ENCODE measurements around the gene M1AP.

DNA sequence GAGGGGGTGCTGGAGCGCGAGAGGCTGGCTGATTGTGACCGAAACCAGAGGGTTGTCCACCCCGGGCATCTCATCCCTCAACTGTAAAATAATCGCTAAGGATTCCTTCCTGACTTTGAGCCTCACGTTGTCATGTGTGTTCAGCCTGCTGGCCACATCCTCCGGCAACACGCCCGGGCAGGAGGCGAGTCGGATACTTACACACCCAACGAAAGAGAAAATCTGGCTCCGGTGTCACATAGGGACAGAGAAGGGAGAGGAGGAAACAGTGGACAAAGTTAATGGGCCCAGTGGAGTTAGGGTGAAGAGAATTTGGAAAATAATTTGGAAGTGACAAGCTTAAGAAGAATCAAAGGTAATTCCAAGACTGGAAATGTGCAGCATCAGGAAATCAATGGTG lies 131.5 kb downstream of the M1AP start:
- TF ChIP-seq, protein P1, sequence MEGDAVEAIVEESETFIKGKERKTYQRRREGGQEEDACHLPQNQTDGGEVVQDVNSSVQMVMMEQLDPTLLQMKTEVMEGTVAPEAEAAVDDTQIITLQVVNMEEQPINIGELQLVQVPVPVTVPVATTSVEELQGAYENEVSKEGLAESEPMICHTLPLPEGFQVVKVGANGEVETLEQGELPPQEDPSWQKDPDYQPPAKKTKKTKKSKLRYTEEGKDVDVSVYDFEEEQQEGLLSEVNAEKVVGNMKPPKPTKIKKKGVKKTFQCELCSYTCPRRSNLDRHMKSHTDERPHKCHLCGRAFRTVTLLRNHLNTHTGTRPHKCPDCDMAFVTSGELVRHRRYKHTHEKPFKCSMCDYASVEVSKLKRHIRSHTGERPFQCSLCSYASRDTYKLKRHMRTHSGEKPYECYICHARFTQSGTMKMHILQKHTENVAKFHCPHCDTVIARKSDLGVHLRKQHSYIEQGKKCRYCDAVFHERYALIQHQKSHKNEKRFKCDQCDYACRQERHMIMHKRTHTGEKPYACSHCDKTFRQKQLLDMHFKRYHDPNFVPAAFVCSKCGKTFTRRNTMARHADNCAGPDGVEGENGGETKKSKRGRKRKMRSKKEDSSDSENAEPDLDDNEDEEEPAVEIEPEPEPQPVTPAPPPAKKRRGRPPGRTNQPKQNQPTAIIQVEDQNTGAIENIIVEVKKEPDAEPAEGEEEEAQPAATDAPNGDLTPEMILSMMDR (IDR thresholded peaks at IDR 0.05), result no peak
- TF ChIP-seq POLR2AphosphoS5 (IDR thresholded peaks at IDR 0.05) (no peak), POLR2A (IDR thresholded peaks at IDR 0.05) (no peak)
